Transverse colon (tissue), 4 donors: Measurements from ENCODE around the gene TDRD7. TPM values are rescaled to one million over a fixed set of nuclear protein-coding genes. Genes with fewer than 3 reads are reported as not detected.

Experiments
- DNase-seq: peaks from one replicate; pipeline ENCODE4 v3.0.0-alpha.2; 2019
- H3K27ac ChIP-seq, 4 donors: fragments of 200-600 bp; sonication (generic); 2 replicates each; pipeline ENCODE4 v1.5.1; 2016 to 2018; ENCODE audit warnings: inconsistent platforms in 4 of 4
- H3K27me3 ChIP-seq: fragments of 200-600 bp; sonication (generic); 2 replicates; pipeline ENCODE4 v1.5.1; 2017; ENCODE audit warnings: inconsistent platforms
- H3K36me3 ChIP-seq, 4 donors: fragments of 200-600 bp; sonication (generic); 2 replicates each; pipeline ENCODE4 v1.5.1; 2017 to 2019; ENCODE audit warnings: inconsistent platforms in 4 of 4
- H3K4me1 ChIP-seq, 4 donors: fragments of 200-600 bp; sonication (generic); 2 replicates each; pipeline ENCODE4 v1.5.1; 2017 to 2020; ENCODE audit warnings: inconsistent platforms in 4 of 4
- H3K4me3 ChIP-seq, 4 donors: fragments of 200-600 bp; sonication (generic); 1 replicate in 1 of 4; 2 replicates in 3 of 4; pipeline versions ENCODE4 v1.5.1 to v1.6.1; 2017 to 2019; ENCODE audit warnings: inconsistent platforms in 4 of 4
- H3K9me3 ChIP-seq, 2 donors: fragments of 200-600 bp; sonication (generic); 2 replicates each; pipeline ENCODE4 v1.5.1; 2017 to 2019; ENCODE audit warnings: inconsistent platforms in 2 of 2
- CTCF ChIP-seq, 5 experiments: fragments of 200-600 bp in 3 of 5; fragments of 450-650 bp in 2 of 5; sonication (generic) in 3 of 5; IDR thresholded peaks; 1 replicate in 2 of 5; 2 replicates in 3 of 5; pipeline ENCODE4 v1.5.1; 2016 to 2017; ENCODE audit warnings: antibody characterized with exemption in 5 of 5, inconsistent platforms in 3 of 5, mild to moderate bottlenecking in 2 of 5, moderate library complexity in 1 of 5
- EP300 ChIP-seq: sonication (generic); formaldehyde crosslinking; IDR thresholded peaks from one replicate; pipeline ENCODE4 v1.6.1; 2017; ENCODE audit warnings: antibody characterized with exemption, low read depth
- POLR2A ChIP-seq: fragments of 450-650 bp; IDR thresholded peaks from one replicate; pipeline ENCODE4 v1.6.1; 2016; ENCODE audit warnings: antibody characterized with exemption, mild to moderate bottlenecking, moderate library complexity
- POLR2AphosphoS5 ChIP-seq, 3 donors: sonication (generic); formaldehyde crosslinking; IDR thresholded peaks; one replicate each; pipeline ENCODE4 v1.6.1; 2016; ENCODE audit warnings: antibody characterized with exemption in 3 of 3
- WGBS, 2 donors: methylation state at CpG; one replicate each; pipeline ENCODE4 v1.1.5; 2018; ENCODE audit warnings: low coverage in 1 of 2; 5-methylcytosine and 5-hydroxymethylcytosine counted together
- in situ Hi-C, 4 donors: fragments of 200-750 bp; cut with MboI; loops; one replicate each; pipeline versions ENCODE4 v1.15.0 to v1.15.1; 2017; ENCODE audit warnings: low sequenced_read_pairs in 3 of 4, low pct_ligation_motif_present in 1 of 4, low pct_unique_long_range_greater_than_20kb in 1 of 4
- intact Hi-C: fragments of 100-400 bp; cut with DNase I; formaldehyde crosslinking; loops from one replicate; pipeline ENCODE4 v1.15.1; 2023; ENCODE audit warnings: low total_unique reads
- total RNA-seq, 4 donors: library from RNA; depleted of rRNA; stranded (reverse); fragments of >200 nt; gene quantifications; one replicate each; pipeline ENCODE4 v1.1.0, GENCODE V29; 2016

Gene TDRD7
- total RNA-seq, 4 donors from 2014 or later, result 15.0 to 47.4 (median 31.4) TPM

- Histone ChIP-seq H3K4me1 (peaks cover 0 to 8% (median 2%) of the 10 kb centered on the region in 4 donors), H3K27me3 (no peaks in the 10 kb centered on the region), H3K9me3 (no peaks in the 10 kb centered on the region), H3K27ac (no peak overlapping the region), H3K36me3 (peaks cover 0 to under 1% (median 0%) of the 10 kb centered on the region in 4 donors), H3K4me3 (no peak overlapping the region)
- TF ChIP-seq POLR2A (no peak), CTCF (IDR thresholded peaks at IDR 0.05) (no peak), EP300 (no peak), POLR2AphosphoS5 (IDR thresholded peaks at IDR 0.05) (no peak)
- no peak for DNase-seq
- in situ Hi-C loops, result no loop called here
- intact Hi-C loops, result no loop called here
- 83 to 87% methylated on average over 3 of the region's 3 CpGs for WGBS, 2 donors
These were observed 61.8 kb downstream of the TDRD7 start for GRCh38 chr9:97473717-97474116.

- Histone ChIP-seq H3K4me1 (peaks cover 0 to under 1% (median 0%) of the 10 kb centered on the region in 4 donors), H3K27ac (no peak overlapping the region), H3K27me3 (no peaks in the 10 kb centered on the region), H3K9me3 (no peaks in the 10 kb centered on the region), H3K36me3 (peaks cover 0 to 3% (median 0%) of the 10 kb centered on the region in 4 donors), H3K4me3 (no peak overlapping the region)
- in situ Hi-C loops (no loop called here), intact Hi-C loops (no loop called here)
- no peak for TF ChIP-seq POLR2AphosphoS5 (IDR thresholded peaks at IDR 0.05)
- TF ChIP-seq EP300, result no peak
- TF ChIP-seq POLR2A, result no peak
- no peak for TF ChIP-seq CTCF (IDR thresholded peaks at IDR 0.05)
- no peak for DNase-seq
- 88 to 95% methylated on average over 4 to 5 of the region's 5 CpGs for WGBS, 2 donors
These were observed 62.6 kb downstream of the TDRD7 start for GRCh38 chr9:97474372-97474925.

GRCh38 chr9:97475059-97475458 lies 63.2 kb downstream of the TDRD7 start:
- Histone ChIP-seq H3K9me3 (no peaks in the 10 kb centered on the region), H3K36me3 (peaks cover 0 to 3% (median 0%) of the 10 kb centered on the region in 4 donors), H3K27me3 (no peaks in the 10 kb centered on the region), H3K27ac (no peak overlapping the region), H3K4me3 (no peak overlapping the region), H3K4me1 (no peaks in the 10 kb centered on the region)
- in situ Hi-C loops (no loop called here), intact Hi-C loops (no loop called here)
- WGBS, 2 donors, result 63 to 88% methylated on average over 2 of the region's 2 CpGs
- TF ChIP-seq EP300 (no peak), CTCF (IDR thresholded peaks at IDR 0.05) (no peak), POLR2AphosphoS5 (IDR thresholded peaks at IDR 0.05) (no peak), POLR2A (no peak)
- DNase-seq, result no peak

GRCh38 chr9:97478301-97478981 lies 66.5 kb downstream of the TDRD7 start:
- TF ChIP-seq CTCF (IDR thresholded peaks at IDR 0.05), result no peak
- no peak for TF ChIP-seq POLR2A
- no peak for TF ChIP-seq POLR2AphosphoS5 (IDR thresholded peaks at IDR 0.05)
- no peak for TF ChIP-seq EP300
- H3K4me3 ChIP-seq, result no peak overlapping the region
- no peak overlapping the region for H3K27ac ChIP-seq
- no peak for DNase-seq
- H3K9me3 ChIP-seq, result no peaks in the 10 kb centered on the region
- intact Hi-C loops (no loop called here), in situ Hi-C loops (no loop called here)
- no peaks in the 10 kb centered on the region for H3K4me1 ChIP-seq
- 49 to 63% methylated on average over 3 of the region's 3 CpGs for WGBS, 2 donors
- peaks cover 0 to 22% (median 3%) of the 10 kb centered on the region in 4 donors for H3K36me3 ChIP-seq
- no peaks in the 10 kb centered on the region for H3K27me3 ChIP-seq
